CD1c-positive myeloid dendritic cell (primary cell): ENCODE data around the gene AMPD3.

Experiments used
- DNase-seq: peaks from one replicate; pipeline ENCODE4 v3.0.0-alpha.2; 2016; ENCODE audit errors: extremely low spot score

AMPD3 gene

DNA sequence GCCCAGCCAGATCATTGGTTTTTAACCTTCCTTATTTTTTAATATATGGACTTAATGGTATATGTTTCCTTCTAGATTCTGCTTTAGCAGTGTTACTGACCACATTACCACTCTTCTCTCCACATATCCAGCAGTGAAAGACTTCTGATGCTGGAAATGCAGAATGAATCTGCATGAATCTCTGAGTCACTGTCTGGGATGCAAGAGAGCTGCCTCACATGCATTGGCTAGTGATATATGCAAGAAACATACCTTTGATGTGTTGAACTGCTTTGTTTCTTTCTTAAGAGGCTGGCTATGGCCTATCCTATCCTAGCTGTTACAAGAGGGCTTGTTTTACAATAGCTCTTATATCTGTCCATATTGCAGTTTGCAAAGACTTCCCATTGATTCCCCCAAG, 16.6 kb upstream of the AMPD3 start:
- no peak for DNase-seq

DNA sequence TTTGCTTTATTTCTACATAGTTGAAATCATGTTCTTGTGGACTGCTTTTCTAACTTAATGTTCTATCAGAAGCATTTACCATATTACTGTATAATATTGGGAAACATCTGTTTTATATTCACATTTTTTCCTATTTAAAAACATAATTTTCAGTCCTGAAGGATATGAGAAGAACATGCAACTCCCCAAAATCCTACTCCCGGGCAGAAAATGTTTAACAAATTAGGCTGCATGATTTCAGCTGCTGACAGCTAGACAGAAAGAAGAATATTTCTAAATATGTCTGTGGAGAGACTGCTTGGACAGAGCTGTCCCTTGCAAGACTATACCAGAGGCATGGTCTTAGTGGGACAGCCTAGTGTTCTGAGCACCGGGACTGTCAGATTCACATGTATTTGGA, 15.7 kb upstream of the AMPD3 start:
- no peak for DNase-seq

DNA sequence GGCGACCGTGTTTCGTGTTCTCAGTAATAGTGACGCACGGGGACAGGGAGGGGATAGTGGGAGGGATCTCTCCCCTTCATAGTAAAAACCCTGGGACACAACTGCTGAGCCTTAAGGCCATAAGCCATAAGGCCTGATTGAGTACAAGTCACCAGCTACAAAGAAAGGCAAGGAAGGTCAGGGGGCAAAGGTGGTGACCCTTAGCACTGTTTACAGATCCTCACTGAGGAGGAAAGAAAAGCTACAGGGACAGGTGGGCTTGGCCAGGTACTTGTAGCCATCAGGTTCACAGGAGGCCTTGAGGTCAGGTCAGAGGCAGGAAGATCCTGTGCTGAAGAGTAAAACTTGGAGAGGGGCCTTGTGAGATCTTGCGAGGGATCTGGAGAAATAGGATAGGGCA, 15.1 kb upstream of the AMPD3 start:
- DNase-seq: no peak

DNA sequence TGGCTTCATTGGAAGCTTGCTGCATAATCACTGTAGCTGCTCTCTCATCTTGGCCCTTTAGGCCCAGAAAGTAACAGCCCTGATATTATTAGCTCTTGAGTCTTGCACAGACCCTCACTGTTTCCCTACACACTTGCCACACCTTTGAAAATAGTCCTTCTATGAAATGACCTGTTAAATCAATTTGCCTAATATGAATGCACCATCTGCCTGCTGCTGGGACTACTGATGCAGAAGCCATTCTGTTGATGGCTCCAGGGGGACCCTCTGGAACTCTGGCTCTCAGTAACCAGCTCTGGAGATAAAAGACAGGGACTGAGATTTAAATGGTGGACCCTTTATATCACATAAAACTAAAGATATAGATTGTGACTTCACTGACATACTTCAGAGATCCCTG, 14.7 kb upstream of the AMPD3 start:
- DNase-seq: no peak

DNA sequence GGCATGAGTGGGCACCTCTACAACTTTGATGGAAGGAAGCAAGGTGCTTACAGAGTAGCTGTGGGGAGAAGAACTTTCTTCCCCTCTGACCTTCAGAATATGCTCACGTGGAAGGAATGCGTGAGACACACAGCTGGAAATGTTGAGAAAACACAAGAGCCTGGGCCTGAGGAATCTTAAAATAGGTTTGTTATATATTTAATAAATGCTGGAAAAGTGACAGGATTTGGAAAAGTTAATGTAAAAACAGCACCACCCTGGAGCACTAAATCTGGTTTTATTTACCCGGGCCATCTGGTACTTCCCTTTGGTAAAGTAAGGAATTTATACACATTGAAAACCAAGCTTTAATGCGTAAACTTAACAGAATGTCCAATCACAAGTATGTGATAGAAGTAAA, 14.0 kb upstream of the AMPD3 start:
- DNase-seq: no peak

DNA sequence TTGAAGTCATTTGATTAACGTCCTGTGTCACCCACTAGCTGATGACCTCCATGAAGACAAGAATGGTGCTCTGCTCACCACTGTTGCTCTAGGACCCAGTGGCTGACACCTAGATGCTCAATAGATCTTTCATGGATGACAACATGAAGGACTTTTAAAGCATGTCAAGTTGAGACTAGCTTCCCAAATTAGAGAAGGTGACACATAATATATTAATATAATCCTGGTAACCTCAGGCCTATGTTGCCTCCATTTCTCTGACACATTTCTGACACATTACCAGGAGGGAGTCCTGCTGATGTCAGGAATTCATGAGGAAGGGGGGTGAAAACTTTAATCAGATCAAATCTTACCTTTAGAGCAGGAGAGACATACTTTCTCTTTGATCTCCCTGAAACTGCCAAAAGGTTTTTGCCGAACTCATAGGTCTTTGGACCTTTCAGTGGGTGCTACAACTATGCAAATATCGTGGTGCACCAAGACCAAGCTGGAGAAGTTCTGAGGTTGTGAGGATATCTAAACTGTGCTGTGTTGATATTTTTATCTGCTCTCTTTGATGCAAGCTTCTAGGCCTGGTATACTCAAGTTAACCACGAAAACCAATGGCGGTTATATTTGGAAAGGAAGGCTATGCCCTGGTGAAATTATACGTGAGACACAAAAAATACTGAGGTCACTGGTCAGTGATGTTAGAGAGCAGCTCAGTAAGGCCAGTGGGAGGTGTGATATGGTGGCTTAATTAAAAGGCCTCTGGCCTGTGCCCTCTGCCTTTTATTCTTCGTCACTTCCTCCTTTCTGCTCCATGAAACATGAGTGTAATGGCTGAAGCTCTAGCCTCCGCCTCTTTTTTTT, 13.2 kb upstream of the AMPD3 start:
- DNase-seq: peak; percentile 37

DNA sequence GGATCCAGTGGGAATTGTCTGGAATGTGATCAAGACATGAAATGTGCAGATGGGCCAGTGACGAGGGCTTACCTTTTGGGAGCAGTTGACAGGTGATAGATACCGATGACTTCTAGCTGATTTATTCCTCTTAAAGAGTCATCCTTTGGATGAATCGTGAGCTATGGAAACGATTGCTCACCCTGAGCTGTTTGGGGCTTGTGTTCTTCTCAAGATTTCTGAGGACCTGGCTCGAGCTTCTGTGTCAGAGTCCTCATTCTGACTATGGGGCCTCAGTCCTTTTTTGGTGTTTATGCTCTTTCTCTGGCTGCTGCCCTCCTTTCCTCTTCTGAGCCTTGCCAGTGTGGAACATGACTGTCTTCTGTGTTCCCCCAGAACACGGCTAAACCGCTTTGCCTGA, 11.9 kb upstream of the AMPD3 start:
- DNase-seq: no peak

DNA sequence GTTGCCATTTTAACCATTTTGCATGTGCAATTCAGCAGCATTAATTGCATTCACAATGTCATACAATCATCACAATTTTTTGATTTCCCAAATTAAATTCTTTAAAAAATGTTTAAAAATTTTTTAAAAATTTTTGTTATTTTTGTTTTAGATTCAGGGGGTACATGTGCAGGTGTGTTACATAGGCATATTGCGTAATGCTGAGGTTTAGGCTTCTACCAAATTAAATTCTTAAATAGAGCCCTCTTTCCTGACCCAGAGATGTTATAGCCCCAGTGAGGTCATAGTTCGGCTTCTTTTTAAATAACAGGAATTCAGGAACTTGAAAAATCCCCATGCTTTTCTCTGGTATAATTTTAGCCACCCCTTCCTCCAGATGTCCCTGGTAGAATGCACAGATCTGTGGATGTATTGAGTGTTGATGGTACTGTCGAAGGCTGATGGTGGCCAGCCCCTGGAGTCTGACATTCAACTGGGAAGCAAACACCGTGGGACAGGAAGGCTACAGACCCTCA, 11.3 kb upstream of the AMPD3 start:
- peak; percentile 23 for DNase-seq

DNA sequence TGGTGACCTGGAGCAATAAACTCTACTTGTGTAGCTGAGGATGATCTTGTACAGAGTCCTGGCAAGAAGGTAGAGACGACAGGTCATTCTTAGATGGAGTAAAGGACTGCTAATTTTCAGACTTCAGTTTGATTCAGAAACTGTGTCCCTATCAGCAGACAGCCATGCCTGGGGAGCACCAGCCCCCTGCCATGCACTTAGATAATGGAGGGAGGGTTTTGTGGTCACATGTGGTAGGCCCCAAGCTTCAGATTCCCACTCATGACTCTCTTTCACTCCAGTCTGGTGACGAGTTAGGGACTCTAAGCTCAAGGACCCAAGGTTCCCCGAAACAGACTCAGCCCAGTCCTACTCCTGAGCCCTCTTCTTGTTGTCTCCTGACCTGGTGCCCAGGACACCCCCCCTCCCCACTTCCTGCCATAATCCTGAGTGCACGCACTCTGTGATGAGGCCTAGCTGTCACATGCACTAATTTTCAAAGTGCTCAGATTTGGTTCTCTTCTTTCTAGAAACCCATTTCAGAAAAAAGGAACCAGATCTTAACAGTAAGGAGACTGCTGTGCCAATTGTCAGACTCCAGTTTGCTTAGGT, 10.2 kb upstream of the AMPD3 start:
- DNase-seq: peak; percentile 55

DNA sequence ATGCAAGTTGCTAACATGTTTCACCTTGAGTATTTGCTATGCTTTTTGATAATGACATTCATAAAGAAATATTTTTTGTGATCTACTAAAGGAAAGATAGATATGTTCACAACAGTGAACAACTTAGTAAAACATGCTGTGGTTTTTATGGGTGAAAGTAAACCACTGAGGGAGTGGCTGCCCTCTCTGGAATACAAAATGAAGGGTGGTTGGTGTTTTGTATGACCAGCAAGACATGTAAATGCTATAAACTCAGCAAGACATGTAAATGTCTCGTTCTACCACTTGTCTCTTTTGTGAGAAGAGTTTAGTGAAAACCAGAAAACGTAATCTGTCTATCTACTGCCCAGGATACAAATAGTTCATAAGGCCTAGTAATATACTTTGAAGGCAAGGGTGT, 7.6 kb upstream of the AMPD3 start:
- no peak for DNase-seq

DNA sequence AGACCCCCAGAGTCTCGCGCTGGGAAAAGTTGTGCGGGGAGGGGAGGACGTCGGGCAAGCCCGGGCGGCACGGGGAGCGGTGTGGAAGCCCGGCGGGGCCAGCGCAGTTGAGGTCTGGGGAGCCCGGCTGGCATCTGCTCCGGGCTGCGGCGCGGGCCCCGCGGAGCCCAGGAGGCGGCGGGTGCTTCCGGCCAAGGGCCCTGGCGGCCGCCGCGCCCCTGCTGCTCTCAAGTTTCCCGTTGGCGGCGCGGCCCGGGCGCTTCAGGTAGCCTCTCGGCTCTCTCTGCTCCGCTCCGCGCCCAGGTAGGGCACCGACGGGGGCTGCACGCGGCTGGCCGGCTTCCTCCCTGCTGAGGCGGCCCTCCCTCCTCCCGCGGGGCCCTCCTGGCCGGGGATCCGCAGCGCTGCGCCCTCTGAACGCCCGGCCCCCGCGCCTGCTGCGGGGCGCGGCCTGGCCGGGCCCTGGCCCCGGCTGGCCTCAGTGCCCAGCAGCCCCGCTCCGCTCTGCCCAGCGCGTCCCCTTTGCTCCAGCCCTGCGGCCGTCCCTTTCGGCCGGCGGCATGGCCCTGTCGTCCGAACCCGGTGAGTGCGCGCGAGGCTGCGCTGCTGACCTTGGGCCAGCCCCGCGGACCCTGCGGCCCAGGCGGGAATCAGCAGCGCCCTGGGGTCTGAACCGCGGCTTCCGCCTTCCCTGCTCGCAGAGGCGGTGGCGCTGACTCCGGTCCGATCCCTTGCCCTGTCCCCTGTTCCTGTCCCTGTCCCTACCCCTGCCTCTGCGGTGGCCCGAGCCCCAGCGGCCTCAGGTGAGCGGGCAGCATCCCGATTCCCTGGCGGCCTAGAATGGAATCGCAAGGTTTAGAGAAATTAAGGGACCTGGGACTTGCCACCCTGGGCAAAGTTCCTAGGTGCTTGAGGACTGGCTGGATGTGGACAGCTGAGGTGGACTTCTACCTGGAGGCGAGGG, 4.3 kb upstream of the AMPD3 start:
- DNase-seq: peak; percentile 39

DNA sequence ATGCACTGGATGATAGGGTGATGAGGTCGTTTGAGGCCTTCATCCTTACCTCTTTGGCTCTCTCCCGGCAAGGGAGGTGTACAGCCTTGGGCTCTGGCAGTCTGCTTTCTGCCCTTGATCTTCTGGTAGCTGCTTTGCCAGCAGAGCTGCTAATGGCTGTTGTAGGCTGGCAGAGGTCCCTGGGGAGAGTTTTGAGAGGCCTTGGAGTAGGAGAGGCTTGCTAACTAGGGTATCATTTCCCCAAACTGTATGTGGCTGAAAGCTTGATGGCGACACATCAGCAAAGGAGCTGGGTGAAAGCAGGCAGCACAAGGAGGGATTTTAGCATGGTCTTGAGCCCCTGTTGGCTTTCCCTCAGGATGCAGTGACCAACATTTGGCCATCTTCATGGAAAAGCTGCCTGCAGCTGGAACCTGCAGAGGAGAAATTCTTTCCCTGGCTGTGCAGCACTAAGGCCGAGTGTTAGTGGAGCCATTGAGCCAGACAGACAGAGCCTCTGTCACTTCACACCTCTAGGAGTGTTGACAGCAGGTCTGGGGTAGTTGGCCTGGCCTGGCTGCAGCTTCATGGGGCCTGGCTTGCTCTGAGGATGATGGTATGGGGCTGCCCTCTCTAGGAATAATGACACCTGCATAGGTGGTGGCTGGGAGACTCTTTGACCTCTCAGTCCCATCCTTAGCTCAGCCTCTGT, 3.5 kb upstream of the AMPD3 start:
- DNase-seq: peak; percentile 53

DNA sequence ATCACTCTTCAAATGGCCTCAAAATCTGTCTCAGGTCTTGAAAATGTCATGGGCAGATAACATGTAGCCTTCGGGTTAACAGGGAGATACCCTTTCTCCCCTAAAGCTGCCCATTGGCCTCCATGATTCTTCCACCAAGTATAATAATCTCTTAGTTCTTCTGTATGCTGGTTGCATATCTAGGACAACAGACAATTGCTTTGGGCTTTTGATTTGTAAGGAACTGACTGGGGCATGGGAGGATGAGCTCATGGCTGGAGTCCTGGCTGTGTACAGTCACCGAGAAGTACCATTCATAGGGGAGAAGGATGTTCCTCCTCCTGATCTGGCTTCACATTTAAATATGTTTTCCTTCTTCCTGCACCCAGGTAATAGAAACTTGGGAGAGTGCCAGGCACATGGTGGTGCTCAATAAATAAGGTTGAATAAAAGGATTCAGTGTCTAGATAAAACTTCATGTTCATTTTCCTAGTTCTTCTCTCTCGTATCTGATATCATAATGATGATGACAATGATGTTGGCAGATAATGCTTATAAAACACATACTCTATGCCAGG, 2.8 kb upstream of the AMPD3 start:
- peak; percentile 48 for DNase-seq

DNA sequence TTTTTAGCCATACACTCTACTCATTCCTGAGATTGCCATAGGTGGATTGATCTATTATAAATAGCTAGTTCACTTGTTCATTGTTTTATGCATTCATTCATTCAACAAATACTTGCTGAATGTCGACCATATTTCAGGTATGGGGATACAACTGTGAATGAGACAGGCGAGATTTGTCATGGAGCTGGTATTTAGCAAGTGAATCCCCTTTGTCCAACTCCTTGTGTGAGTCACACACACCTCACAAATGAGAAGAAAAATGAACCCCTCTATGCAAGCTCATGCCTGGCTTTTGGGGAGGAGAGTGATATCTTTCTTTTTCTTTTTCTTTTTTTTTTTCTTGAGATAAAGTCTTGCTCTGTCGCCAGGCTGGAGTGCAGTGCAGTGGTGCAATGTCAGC, 1.8 kb upstream of the AMPD3 start:
- DNase-seq: no peak

DNA sequence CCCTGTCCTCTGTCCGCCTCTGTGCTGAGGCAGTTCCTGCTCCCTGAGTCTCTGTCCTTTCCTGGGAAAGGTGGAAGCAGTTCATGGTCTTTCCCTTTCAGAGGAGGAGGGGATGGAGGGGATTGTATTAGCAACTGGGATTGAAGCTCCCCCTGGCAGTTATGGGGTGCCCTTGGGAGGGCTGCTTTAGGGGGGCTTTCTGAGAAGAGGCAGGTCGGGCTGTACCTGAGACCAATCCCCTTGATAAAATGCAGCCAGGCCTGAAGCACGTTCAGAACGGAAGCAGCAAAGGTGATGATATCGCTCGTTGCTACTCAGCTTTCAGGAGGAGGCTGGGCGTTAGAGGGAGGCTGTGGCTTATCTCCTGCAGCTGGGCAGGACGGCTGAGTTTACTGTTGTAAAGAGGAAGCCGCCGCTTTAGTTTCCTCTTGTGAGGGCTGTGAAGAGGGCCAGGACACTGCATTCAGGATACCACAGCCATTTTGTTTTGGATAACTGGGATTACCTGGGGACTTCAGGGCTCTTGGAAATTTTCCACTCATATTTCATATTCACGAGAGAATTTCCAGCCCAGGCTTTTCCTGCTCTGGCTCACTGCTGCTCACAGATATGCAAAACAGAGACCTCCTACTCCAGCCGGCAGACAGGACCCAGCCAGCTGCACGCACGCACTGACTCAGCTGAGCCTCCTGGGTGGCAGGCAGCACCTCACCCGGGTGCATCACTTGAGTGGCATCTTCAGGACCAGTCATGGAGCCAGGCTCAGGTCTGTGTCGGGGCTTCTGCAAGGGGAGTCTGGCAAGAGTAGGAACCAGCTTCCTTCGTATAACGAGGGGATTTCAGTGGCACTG, 798 bp downstream of the AMPD3 start:
- DNase-seq: peak; percentile 83

DNA sequence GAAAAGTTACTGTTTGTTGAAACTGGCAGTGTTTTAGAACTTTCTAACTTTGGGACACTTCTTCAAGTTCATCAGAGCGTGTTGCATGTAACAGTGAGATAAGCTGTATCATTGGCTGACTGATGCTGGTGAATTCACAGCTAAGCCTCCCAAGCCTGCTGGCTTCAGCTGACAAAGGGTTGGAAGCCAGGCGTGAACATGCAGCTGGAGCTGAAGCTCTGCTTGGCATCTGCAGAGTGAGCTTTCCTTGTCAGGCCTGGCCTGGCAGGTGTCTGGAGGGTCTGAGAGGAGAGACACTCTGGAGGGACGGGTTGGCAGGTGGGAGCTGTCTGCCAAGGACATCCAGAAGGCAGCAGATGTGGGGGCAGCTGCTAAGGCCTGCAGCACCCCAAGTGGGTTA, 1.5 kb downstream of the AMPD3 start:
- no peak for DNase-seq

DNA sequence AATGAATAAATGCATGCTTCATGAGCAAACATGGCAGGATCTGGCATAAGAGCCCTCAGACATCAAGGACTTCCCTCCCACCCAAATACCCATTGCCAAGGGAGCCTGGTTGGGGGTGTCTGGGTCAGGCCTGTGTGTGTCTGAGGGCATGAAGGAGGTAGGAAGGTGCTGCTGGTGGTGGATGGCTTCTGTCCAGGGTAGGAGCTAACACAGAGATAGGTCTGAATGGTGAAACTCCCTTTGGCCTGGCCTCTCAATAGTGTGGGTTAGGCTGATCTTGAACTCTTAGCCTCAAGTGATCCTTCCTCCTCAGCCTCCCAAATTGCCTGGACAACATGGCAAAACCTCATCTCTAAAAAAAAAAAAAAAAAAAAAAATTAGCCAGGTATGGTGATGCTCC, 2.8 kb downstream of the AMPD3 start:
- DNase-seq: no peak

DNA sequence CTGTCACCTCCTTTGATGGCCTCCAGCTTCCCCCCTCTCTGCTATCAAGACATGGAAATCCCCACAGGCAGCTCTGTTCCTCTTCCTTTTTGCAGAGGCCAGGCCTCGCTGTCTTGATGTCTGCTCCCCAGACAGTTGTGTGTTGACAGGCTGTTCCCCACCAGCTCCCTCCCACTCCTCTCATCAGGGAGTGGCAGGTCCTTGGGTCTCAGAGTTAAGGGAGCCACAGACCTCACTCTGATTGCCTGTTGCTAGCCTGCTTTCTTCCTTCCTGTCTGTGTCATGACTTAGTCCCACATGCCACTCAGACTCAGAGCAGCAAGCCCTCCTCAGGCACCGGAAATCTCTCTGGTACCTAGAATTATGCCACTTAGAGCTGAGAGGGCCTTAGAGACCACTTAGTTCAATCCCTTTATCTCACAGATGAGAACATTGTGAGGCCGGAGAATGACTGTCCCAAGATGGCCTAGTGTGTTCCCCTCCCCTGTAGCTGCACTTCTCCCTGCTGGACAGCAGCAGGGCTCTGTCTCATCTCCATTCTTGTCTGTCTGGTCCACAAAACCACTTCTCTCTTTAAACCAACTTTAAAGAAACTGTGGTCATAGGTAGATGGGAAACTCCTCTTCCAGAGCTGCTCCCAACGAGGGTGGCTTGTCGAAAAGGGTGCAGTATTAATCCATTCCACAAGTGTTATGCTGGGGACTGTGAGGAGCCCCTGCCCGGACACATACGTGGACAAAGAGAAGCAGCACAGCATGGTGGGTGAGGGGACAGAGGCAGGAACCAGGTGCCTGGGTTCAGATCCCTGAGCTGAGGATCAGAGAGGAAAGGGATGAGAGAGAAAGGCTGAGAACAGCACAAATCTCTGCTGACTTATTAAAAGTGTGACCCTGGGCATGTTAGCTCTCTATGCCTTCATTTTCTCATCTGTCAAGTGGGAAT, 4.2 kb downstream of the AMPD3 start:
- peak; percentile 87 for DNase-seq

DNA sequence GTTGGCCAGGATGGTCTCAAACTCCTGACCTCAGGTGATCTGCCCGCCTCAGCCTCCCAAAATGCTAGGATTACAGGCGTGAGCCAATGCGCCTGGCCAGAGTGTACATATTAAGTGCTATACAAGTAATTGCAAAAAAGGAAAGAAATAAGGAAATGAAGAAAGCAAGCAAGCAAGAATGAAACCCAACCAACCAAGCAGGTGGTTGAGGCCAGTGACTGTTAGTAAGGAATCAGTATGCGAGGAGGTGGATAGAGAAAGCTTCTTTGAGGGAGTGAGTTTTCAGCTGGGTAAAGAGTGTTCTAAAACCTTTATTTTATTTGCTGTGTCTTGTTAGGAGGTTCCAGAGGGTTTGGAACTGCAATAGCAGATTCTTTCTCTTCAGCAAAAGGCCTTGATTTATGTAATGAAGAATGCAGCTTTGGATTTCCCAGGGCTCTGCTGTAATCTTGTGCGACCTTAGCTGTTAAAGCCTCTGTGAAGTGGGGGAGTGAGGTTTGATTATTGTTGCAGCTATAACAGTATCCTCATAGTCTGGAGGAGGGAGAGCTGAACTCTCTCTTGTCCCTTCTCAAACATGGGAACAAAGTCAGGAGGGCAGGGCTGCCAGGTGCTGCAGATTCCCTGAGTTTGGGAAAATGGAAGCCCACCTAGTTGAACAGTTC, 5.7 kb downstream of the AMPD3 start:
- no peak for DNase-seq
